H1 (cell line): ENCODE data around the gene ANKDD1A. TPM values are rescaled to one million over a fixed set of nuclear protein-coding genes. Genes with fewer than 3 reads are reported as not detected.

Experiments used
- RNF2 ChIP-seq: fragments of 200-900, 300-1000 bp; sonication (generic); IDR thresholded peaks from 2 replicates; pipeline ENCODE4 v1.7.1; 2016; ENCODE audit warnings: borderline replicate concordance, low read depth, mild to moderate bottlenecking, antibody characterized with exemption, low read length; ENCODE audit not compliant: poor library complexity, severe bottlenecking; ENCODE audit errors: missing control alignments
- RXRA ChIP-seq: IDR thresholded peaks from 2 replicates; pipeline ENCODE4 v1.6.1; 2011; ENCODE audit warnings: low read depth, mild to moderate bottlenecking, low read length, moderate library complexity; ENCODE audit not compliant: insufficient read depth
- USF2 ChIP-seq: IDR thresholded peaks from 2 replicates; pipeline ENCODE4 v1.6.1; 2011; ENCODE audit warnings: low read length, improper control_type of control experiment
- polyA plus RNA-seq, 7 experiments: library from polyadenylated mRNA; depleted of rRNA in 3 of 7; stranded (reverse) in 5 of 7; unstranded in 2 of 7; fragments of >200 nt in 5 of 7; fragments of 200-250 nt in 2 of 7; gene quantifications; 1 replicate in 5 of 7; 2 replicates in 1 of 7; 4 replicates in 1 of 7; pipeline versions ENCODE4 v1.2.1 to v1.2.3, GENCODE V29; 2011 to 2013; ENCODE audit warnings: missing spikeins in 2 of 7, mixed read lengths in 2 of 7
- total RNA-seq: library from RNA; stranded (reverse); fragmentation: NEBNext Ultra II Directional; extraction: Animal tissue kit (Norgen Biotek cat#: 25700); gene quantifications from 2 replicates; pipeline ENCODE4 v1.2.1, GENCODE V29; 2021

The ANKDD1A gene
- total and polyA plus RNA-seq, 2 of the 8 experiments (the other 6 are each of a cell fraction or from before 2014, with no cell fraction given) = 4.1 to 5.0 TPM

- TF ChIP-seq RNF2 = no peak
- no peak for TF ChIP-seq USF2
- no peak for TF ChIP-seq RXRA
These were observed 30.7 kb downstream of the ANKDD1A start (continued) for GRCh38 chr15:64942356-64942755.
